Cortex of kidney (tissue), 1 donor: ENCODE results near the gene GZF1.

ENCODE experiments used
- DNase-seq: peaks from one replicate; lab custom pipeline; 2025; lab: John Stamatoyannopoulos, UW

GZF1 gene

GRCh38 chr20:23407781-23408464 is 45.9 kb downstream of the GZF1 start:
- no peak for DNase-seq

DNA sequence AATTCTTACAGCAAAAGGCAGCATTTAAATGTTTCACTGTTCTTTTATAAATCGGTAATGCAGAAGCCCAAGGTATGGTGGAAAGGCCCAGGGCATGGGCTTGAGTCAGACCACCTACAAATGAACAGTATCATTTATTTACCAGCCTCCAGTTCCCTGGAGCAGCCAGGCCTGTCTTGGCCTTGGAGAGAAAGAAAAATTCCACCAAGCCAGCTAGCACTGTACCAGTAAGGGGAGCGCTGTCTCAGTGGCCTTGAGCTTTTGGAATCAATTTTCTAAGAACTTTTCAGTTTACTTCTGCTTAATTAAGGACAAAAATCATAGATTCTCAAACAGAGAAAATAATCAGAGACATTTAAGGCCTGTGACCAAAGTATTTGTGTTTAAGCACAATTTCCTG is 47.0 kb downstream of the GZF1 start:
- no peak for DNase-seq

DNA sequence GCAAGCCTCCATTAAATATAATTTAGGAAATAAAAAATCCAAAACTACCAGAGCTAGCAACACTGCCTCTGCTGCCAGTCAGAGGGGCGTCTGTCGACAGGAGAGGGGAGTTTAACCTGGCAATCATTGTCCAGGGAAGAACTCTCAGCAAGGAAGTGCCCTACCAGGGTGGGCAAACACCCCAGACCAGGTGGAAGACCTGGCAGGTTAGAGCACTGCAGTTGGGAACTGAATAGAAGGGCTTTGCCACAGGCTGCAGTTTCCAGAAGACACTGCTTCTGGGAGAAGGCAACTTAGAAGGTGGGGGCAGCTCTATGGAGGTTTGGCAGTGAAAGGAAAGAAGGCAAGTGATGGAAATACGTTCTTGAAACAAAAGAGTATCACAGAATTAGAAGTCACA is 47.8 kb downstream of the GZF1 start:
- DNase-seq = no peak

- DNase-seq = no peak
Measured at GRCh38 chr20:23410916-23411695, 49.1 kb downstream of the GZF1 start.

GRCh38 chr20:23412026-23412425 is 50.0 kb downstream of the GZF1 start:
- no peak for DNase-seq

GRCh38 chr20:23413862-23414422 is 52.0 kb downstream of the GZF1 start:
- no peak for DNase-seq

GRCh38 chr20:23414526-23415188 is 52.7 kb downstream of the GZF1 start:
- DNase-seq = no peak

GRCh38 chr20:23415555-23415954 is 53.6 kb downstream of the GZF1 start:
- DNase-seq = no peak

DNA sequence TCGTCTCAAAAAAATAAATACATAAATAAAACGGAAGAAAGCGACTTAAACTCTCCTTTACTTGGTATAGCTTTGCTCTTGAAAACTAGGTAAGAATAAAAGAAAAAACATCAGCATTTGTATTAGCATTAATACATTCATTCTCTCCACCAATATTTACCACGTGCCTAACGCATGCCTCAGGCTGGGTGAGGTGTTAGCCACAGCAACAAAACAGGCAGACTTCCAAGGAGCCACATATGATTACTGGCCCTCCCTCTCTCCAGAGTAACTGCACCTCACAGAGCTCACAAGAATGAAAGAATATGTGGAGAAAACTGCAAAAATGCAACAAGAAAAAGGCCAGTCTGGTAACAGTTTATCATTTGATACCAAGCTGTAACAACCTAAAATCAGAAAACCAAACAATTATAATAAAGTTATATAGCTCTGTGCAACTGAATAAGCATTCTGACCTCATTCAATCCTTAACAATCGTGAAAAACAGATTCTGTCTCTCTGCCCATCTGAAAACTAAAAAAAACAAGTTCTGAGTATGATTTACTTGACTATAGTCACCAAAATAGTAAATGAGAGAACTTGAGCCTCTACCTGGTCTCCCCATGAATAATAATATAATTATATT is 54.1 kb downstream of the GZF1 start:
- DNase-seq = no peak

DNA sequence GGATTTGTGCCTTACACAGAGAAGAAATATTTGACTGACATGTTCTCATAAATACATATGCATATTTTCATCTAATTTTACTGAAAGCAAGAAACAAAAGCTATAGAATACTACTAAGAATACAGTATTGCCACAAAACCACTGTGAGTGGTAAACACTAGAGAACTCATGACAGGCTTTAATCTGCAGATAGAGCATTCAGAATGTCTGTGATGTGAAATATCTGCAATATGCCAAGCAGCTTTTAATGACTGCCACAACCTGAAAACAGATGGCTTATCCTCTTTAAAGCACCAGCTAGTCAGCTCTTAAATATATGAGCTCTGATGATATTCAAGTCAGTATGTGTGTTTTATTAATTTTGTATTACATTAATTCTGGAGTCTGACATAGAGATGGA is 55.9 kb downstream of the GZF1 start:
- DNase-seq = no peak

GRCh38 chr20:23419657-23419994 is 57.6 kb downstream of the GZF1 start:
- DNase-seq = no peak

- DNase-seq = no peak
Measured at GRCh38 chr20:23419995-23420901, 58.3 kb downstream of the GZF1 start.

DNA sequence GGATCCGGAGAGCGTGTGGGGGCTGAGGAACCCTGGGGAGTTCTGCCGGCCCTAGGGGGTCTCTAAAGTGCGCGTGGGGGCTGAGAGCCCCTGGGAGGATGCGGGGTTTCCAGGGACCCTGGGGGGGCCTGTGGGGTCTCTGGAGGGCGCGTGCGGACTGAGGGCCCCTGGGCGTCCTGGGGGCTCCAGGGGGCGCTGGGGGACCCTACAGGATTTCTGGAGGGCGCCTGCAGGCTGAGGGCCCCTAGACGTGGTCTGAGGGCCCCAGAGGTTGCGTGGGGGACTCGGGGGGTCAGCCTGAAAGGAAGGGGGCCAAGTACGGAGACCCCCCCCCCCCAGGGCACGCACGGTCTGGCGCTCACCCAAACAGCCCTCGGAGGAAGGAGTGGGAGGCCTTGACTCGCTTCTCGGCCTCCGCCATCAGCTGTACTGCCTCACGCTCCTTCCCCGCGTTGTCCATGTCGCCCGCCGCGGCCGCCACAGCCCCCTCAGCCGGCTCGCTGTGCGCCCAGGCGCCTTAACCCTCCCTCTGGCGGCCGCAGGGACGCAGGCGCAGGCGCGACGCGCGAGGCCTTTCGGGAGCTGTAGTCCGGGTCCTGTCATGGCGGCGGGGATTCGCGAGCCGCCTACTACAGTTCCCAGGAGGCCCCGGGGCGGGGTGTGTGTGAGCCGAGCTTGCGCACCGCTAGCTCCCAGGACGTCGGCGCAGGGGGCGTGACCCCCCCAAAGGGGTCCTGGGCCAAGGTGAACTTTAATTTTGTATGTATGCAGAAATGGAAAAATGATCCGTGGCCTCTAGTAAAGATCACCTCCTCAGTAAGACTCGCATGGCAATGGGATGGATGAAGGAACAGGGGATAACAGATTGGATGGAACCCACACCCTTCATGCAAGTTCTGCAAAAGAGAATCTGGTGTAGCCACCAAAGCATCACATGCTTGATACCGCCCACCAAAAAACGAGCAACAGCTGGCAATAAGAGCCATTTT is 59.3 kb downstream of the GZF1 start, which contains the start of gene NAPB:
Gene NAPB, minus strand, starts transcription at position 546 of the 989 bp plus-strand sequence. Its CDS starts 86 bp downstream, at position 460.
- peak; percentile 29 for DNase-seq
